A549 (cell line): ENCODE data around the gene OSBPL2.

Experiments
- CHD4 ChIP-seq: fragments of 200-600 bp; sonication (generic); IDR thresholded peaks from 2 replicates; pipeline ENCODE4 v1.6.1; 2016; ENCODE audit warnings: antibody characterized with exemption, mild to moderate bottlenecking, borderline replicate concordance
- CTCF ChIP-seq: fragments of >200 bp; sonication (Bioruptor Twin); formaldehyde crosslinking; IDR thresholded peaks from 3 replicates; pipeline ENCODE4 v1.5.1; 2016
- E2F6 ChIP-seq: IDR thresholded peaks from 2 replicates; pipeline ENCODE4 v1.6.1; 2012; ENCODE audit warnings: low read depth, borderline replicate concordance
- HDAC2 ChIP-seq: fragments of 200-600 bp; sonication (generic); IDR thresholded peaks from 2 replicates; pipeline ENCODE4 v1.6.1; 2016
- REST ChIP-seq: fragments of 200-600 bp; sonication (generic); IDR thresholded peaks from 2 replicates; pipeline ENCODE4 v1.6.1; 2016; ENCODE audit warnings: antibody characterized with exemption, mild to moderate bottlenecking, moderate library complexity
- TF ChIP-seq, protein P1 (sequence below): IDR thresholded peaks from 2 replicates; pipeline ENCODE4 v1.6.1; 2012

DNA sequence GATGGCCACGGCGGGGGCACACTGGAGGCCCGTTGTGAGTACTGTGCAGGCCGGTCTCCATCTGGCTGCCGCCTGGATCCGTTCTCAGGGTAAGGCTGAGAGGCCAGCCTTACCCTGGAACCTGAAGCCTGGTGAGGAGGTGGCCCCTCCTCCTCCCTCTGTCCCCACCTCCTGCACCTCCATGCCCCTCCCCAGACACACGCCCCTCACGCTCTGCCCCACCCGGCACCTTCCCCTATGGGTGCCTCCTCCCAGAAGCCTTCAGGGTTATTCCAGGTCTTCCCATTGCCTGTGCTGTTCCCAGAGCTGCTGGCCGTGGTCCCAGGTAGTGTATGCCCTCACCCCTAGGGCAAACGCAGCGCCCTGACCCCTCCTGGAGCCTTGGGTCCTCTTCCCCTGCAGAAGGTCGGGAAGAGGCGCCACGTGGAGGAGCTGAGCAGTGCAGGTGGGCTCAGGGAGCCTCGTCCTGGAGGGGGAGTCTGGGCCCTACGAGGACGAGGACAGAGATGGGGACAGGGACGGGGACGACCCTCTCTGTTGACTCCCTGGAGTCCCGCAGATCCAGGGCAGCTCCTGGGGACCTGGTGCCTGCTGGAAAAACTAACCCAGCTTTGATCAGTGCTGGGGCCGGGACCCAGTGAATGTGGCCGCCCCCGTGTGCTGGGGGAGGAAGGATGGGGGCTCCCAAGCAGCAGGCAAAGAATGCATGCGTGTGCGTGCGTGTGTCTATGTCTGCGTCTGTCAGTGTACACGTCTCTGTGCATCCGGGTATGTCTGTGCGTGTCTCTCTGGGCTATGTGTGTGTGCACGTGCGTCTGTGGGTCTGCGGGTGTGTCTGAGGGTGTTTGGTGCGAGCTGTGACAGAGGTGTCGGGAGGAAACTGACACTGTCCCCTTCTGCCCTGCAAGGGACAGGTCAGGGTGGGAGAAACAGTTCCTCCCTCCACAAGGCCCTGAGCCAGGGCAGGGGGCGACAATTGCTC lies 10.1 kb upstream of the OSBPL2 start:
- TF ChIP-seq CTCF (no peak), HDAC2 (no peak), E2F6 (no peak), REST (no peak), CHD4 (no peak)
- TF ChIP-seq, protein P1, sequence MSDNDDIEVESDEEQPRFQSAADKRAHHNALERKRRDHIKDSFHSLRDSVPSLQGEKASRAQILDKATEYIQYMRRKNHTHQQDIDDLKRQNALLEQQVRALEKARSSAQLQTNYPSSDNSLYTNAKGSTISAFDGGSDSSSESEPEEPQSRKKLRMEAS, result no peak
